GM19035 (cell line): ENCODE data around the gene APCDD1L.
"Not testable (repeated sequence)": the region's sequence is repeated elsewhere in the genome, so short reads cannot be mapped to it uniquely, and the experiment has no call there.

Experiments
- ATAC-seq: cut with Tn5 transposase; IDR thresholded peaks from one replicate; pipeline ENCODE4 v1.9.1; 2021; ENCODE audit not compliant: unreplicated experiment

APCDD1L gene

GRCh38 chr20:58418949-58419748 is 96.0 kb downstream of the APCDD1L start:
- ATAC-seq = no peak

DNA sequence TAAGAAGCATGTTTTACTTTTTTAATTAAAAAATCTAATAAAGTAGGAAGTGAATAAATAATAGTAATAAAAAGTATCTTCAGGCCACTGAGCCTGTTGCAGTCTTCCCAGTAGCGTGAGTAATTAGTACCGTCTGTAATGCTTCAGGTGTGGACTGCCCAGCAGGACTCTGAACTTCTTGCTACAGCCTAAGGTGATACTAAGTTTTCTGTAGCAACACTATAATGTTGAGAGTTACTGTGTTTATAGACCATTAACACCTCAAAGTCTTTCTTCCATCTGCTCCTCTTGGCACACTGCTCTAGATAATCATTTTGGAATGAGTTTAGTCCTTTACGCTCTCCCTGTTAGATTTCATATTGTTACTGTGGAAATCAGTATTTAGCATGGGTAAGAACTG is 97.8 kb downstream of the APCDD1L start:
- ATAC-seq = no peak

- ATAC-seq = no peak
Observed at GRCh38 chr20:58416835-58417234, 98.4 kb downstream of the APCDD1L start.

DNA sequence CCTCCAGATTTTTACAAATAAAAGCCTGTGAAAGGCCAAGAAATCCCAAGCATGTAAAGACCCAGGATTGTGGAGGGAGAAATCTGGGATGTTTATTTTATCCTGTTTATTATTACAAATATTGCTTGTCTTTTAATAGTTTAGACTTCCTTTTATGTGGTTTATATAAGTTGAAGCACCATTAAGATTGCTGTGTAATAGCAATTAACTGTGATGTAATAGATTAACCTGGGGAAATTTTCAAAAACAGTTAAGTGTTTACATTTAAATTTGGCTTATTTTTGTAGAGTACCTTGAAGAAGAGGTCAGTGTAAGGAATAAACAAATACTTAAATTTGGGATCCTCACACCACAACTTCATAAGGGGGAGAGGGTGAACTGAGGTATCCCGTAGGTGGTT is 99.1 kb downstream of the APCDD1L start:
- ATAC-seq = no peak

DNA sequence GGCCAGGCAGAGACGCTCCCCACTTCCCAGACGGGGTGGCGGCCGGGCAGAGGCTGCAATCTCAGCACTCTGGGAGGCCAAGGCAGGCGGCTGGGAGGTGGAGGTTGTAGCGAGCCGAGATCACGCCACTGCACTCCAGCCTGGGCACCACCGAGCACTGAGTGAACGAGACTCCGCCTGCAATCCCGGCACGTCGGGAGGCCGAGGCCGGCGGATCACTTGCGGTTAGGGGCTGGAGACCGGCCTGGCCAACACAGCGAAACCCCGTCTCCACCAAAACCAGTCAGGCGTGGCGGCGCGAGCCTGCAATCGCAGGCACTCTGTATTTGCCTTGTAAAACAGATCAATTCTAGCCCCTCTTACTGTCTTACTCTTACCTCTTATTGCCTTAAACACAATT is 100.4 kb downstream of the APCDD1L start:
- not testable (repeated sequence) for ATAC-seq

- ATAC-seq = not testable (repeated sequence)
Observed at GRCh38 chr20:58414216-58414615, 101.0 kb downstream of the APCDD1L start.
